Head of caudate nucleus (tissue), 42 donors: Measurements from ENCODE around the gene KIAA1210.
"Not testable (repeated sequence)": the region's sequence is repeated elsewhere in the genome, so short reads cannot be mapped to it uniquely, and the experiment has no call there.

Experiments
- DNase-seq, 42 donors: peaks; one replicate each; pipeline versions ENCODE4 v3.0.0 to v3.0.0-alpha.2; 2020 to 2021; ENCODE audit warnings: mixed read lengths in 7 of 42
- intact Hi-C: fragments of 100-400 bp; cut with DNase I; formaldehyde crosslinking; loops from one replicate; pipeline ENCODE4 v1.15.0; 2022

Gene KIAA1210

DNA sequence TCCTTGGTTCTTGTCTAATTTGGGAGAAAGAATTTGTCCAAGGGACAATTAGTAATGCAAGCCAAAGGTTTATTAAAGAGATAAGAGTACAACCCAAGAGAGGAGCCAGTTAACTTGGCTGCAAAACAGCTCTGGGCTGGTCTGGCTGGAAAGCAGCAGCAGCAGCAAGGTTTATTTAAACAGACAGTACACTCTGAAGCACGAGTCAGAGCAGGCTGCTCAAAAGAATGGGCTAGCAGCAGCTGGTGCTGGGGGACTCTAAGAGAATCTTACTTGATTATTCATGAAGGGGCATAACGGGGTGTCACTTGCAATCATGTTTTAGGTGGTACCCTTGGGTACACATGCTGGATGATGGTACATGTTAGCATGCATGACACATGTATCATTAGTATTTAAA lies 71.9 kb downstream of the KIAA1210 start:
- DNase-seq = no peak
- intact Hi-C loops = no loop called here

DNA sequence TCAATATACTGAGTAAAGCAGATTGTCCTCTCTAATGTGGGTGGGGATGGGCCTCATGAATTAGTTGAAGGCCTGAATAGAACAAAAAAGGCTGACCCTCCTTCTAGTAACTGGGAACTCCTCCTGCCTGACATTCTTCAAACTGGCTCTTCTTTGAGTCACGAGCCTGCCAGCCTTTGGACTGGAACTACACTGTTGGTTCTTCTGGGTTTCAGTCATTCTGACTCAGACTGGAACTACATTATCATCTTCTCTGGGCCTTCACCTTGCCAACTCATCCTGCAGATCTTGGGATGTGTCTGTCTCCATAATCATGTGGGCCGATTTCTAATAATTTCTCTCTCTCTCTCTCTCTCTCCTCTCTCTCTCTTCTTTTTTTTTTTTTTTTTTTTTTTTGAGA lies 81.7 kb downstream of the KIAA1210 start:
- DNase-seq = no peak
- intact Hi-C loops = no loop called here

DNA sequence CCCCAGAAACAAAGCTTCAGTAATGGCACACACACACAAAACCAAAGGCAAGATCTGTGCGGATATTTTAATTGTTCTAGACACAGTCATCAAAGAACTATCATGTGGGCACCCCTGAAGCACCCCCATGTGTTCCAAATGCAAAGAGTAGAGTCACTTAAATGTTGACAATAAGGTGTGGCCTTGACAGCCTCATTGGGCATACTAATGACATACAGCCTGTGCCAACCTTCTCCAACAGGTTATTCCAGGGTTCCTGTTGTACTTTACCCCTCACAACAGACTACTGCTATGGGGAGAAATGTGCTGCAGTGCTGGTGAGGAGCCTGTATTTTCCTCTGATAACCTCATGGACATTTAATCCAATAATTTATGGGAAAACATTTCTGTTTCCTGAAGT lies 84.6 kb downstream of the KIAA1210 start:
- DNase-seq = no peak
- intact Hi-C loops = no loop called here

DNA sequence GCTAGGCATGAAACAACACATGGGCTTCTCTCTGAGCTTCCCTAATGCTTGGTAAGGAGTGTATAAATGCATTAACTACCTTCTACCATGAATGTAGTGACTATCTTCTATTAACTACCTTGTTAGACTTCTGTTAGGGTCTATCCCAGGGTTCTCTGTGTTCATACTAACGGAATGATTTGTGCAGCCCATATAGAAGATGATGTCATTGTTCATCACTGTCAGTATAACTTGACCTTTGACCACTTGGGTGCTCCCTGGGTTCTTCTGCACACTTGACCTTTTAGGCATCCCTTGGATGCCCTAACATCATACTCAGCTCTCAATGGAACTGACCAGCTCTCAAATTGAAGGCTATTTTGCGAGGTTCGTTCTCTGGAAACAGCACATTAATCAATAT lies 85.6 kb downstream of the KIAA1210 start:
- intact Hi-C loops = no loop called here
- DNase-seq = no peak

DNA sequence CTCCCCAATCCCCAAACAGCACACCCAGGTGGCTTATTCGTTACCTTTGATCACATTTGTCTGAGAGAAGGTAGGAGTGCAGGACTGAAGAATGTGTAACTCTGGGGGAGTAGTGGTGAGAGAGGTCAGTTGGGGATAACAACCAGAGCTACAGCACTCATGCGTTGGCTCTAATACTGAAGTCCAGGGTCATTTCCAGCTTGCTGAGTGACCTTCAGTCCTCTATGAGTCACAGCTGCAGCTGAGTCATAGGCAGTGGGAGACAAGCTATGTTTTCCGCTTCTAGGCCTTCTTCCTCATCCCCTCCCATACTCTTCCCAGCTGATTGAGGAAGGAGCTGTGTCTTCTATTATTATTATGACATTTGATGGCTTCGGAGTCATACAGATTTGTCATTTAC lies 86.4 kb downstream of the KIAA1210 start:
- intact Hi-C loops = no loop called here
- peak in 27 of 42 donors; percentile 3 to 65 (median 31) for DNase-seq

DNA sequence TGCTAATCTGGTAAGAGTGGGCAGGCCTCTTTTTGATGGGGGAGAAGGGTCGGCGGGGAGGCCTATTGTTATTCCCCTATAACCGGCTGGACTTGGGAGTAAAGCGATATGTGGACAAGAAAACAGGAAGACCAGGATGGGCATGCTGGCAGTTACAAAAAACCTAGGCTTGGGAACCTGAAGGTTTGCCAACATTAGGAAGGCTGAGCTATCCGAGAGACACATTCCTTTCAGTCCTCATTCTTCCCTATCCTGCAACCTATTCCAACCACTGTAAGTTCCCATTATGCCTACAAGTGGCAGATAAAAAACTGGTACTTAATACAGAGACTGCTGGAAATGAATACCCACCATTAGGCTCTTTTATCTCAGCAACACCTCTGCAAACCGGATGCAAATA lies 87.2 kb downstream of the KIAA1210 start:
- DNase-seq = no peak
- intact Hi-C loops = no loop called here

DNA sequence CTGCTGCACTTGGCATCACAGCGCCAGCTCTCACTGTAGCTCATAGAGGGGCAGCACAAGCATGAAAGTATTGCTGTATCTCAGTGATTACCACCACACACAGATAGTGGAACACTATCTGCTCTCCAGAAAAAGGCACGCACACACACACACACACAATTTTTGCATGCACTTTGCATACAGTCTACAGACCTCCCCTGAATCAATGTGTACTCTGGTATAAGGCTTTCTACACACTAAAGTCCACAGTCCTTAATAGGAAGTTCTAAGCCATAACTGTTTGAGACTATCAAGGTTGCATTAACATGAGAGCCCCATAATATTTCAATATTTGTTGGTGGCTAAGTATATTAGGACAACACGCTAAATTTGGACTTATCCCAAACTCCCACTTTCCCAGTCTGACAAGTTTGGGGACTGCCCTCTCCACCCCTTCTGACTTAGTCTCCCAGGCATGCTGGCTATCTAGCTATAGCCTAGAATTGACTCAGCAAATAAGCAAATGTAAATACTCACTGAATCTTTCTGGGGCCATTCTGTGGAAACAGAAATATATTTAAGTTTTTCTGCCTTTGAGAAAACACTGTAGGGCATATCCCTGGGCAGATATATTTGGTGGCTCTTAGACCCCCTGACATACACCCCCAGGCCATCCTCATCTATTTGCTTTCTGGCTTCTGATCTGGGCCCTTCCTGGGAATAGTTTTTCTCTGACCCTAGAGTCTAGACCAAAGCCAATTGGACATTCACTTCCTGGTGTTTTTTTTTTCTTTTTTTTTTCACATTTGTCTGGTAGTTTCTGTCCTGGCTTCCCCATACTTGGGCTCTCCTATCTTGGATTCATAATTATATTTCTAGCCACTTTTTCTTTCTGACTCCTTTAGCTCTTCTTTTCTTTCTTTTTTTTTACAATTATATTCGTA lies 91.2 kb downstream of the KIAA1210 start:
- intact Hi-C loops = no loop called here
- no peak for DNase-seq

DNA sequence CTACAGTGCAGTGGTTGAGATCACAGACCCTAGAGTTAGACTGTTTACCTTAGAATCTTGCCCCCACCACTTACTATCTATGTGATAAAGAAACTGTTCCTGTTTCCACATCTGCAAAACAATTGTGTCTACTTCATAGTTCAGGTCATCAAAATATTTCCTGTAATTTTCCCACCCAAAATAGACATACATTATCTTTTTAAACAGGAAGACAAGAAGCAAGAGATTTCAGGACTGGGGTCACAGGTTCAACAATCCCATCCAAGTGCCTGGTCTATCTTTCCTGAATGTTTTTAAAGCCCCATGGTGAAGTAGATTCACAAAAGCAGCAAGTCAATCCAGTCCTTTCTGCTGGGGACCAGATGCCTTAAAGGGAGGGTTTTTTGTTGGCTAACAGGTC lies 96.6 kb downstream of the KIAA1210 start:
- DNase-seq = no peak
- intact Hi-C loops = no loop called here

DNA sequence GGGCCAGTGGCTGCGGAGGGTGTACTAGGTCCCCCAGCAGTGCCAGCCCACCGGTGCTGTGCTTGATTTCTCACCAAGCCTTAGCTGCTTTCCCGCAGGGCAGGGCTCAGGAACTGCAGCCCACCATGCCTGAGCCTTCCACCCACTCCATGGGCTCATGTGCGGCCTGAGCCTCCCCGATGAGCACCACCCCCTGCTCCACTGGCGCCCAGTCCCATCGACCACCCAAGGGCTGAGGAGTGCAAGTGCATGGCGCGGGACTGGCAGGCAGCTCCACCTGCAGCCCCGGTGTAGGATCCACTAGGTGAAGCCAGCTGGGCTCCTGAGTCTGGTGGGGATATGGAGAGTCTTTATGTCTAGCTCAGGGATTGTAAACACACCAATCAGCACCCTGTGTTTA lies 98.0 kb downstream of the KIAA1210 start:
- intact Hi-C loops, DNase-seq: not testable (repeated sequence)

DNA sequence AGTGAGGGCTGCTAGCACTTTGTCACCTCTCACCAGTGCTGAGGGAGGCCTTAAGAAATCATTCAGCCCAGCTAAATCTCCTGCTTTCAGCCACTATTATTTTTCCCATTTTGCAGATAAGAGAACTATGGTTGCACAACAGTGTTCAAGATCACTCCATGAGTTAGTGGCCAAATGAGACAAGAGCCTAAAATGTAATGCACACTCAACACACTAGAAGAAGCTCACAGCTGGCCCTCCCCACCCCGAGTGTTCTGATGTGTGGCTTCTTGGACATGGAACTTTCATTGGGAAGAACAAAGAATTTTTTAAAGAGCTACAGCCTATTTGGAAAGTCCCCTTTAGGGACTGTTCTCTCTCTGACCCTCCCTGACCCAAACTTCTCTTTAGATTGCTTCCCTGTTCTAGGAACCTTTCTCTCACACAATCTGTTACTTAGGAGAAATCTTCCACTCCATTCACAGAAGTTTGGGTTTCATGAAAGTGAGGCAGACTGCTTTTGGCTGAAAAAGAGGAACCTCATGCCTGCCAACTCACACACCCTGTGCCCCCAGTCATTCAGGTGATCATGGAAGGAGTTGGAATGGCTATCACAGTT lies 98.8 kb downstream of the KIAA1210 start:
- DNase-seq = no peak
- intact Hi-C loops = no loop called here
